22Rv1 (cell line): ENCODE data around the gene NRXN2.

Experiments
- ZFX ChIP-seq: fragments of 450-650 bp; IDR thresholded peaks from 2 replicates; pipeline ENCODE4 v1.6.1; 2017; ENCODE audit warnings: antibody characterized with exemption, borderline replicate concordance
- TF ChIP-seq, protein P1 (sequence below): fragments of 450-650 bp; IDR thresholded peaks from 2 replicates; pipeline ENCODE4 v1.5.1; 2017; ENCODE audit warnings: mild to moderate bottlenecking

DNA sequence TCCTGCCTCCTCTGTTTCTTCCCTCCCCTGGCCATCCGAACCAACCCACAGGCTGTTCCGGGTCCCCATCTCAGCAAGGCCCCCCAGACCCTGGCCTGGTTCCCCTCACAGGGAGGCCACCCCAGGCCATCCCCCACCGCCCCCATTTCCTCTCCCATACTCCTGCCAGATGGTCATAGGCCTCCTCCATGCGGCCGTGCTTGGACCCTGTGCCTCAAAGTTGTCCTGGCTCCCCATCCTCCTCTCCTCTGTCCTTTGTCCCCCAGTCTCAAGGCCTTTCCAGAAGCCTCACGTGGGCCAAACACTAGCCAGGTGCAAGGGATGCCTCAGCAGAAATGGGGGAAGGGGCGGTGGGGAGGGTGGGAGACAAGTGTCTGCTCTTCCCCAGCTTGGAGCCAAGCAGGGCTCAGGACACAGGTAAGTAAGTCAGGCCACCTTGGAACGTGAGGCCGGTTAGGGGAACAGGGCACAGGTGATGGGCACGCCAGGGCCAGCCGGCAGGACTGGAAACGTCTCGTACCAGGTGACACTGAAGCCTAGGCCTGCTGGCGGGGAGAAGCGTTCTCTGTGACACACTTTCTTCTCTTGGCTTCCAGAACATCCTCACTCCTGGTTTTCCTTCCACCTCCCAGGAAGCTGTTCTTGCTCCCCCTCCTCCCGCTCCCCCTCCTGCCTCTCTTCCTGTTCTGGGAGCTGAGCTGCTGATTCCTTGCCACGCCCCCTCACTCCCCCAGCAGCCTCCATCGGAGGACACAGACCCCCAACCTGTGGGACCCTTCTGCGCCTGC, 163.5 kb downstream of the NRXN2 start:
- TF ChIP-seq, protein P1, sequence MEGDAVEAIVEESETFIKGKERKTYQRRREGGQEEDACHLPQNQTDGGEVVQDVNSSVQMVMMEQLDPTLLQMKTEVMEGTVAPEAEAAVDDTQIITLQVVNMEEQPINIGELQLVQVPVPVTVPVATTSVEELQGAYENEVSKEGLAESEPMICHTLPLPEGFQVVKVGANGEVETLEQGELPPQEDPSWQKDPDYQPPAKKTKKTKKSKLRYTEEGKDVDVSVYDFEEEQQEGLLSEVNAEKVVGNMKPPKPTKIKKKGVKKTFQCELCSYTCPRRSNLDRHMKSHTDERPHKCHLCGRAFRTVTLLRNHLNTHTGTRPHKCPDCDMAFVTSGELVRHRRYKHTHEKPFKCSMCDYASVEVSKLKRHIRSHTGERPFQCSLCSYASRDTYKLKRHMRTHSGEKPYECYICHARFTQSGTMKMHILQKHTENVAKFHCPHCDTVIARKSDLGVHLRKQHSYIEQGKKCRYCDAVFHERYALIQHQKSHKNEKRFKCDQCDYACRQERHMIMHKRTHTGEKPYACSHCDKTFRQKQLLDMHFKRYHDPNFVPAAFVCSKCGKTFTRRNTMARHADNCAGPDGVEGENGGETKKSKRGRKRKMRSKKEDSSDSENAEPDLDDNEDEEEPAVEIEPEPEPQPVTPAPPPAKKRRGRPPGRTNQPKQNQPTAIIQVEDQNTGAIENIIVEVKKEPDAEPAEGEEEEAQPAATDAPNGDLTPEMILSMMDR = no peak
- no peak for TF ChIP-seq ZFX
